ENCODE results near the gene ZNF689.
A peak's percentile ranks its signal among the peaks of the same experiment; 100 is the strongest.
"Not testable (repeated sequence)": the region's sequence is repeated elsewhere in the genome, so short reads cannot be mapped to it uniquely, and the experiment has no call there.

The ZNF689 gene

GRCh38 chr16:30636599-30636998, 26.4 kb upstream of the ZNF689 start:
- DNase-seq (ENCODE audit: low read depth) = no peak

GRCh38 chr16:30633526-30633925, 23.3 kb upstream of the ZNF689 start:
- DNase-seq (ENCODE audit: low read depth) = no peak

- DNase-seq (ENCODE audit: low read depth) = not testable (repeated sequence)
Measured at GRCh38 chr16:30632454-30632853, 22.3 kb upstream of the ZNF689 start.

- DNase-seq (ENCODE audit: low read depth) = peak; percentile 83
Measured at GRCh38 chr16:30628628-30629540, 18.7 kb upstream of the ZNF689 start.

GRCh38 chr16:30626236-30626635, 16.0 kb upstream of the ZNF689 start:
- DNase-seq (ENCODE audit: low read depth) = no peak

- DNase-seq (ENCODE audit: low read depth) = no peak
Measured at GRCh38 chr16:30623536-30624283, 13.5 kb upstream of the ZNF689 start.

- DNase-seq (ENCODE audit: low read depth) = no peak
Measured at GRCh38 chr16:30622455-30623032, 12.4 kb upstream of the ZNF689 start.

- no peak for DNase-seq (ENCODE audit: low read depth)
Measured at GRCh38 chr16:30621765-30622164, 11.6 kb upstream of the ZNF689 start.

GRCh38 chr16:30620169-30620568, 10.0 kb upstream of the ZNF689 start:
- no peak for DNase-seq (ENCODE audit: low read depth)

GRCh38 chr16:30619638-30620037, 9.4 kb upstream of the ZNF689 start:
- DNase-seq (ENCODE audit: low read depth) = no peak

- no peak for DNase-seq (ENCODE audit: low read depth)
Measured at GRCh38 chr16:30619202-30619601, 9.0 kb upstream of the ZNF689 start.

- peak; percentile 84 for DNase-seq (ENCODE audit: low read depth)
Measured at GRCh38 chr16:30615358-30616091, 5.3 kb upstream of the ZNF689 start.

GRCh38 chr16:30609002-30609925, 925 bp downstream of the ZNF689 start:
- peak; percentile 39 for DNase-seq (ENCODE audit: low read depth)

- DNase-seq (ENCODE audit: low read depth) = no peak
Measured at GRCh38 chr16:30606004-30606403, 4.2 kb downstream of the ZNF689 start.

- no peak for DNase-seq (ENCODE audit: low read depth)
Measured at GRCh38 chr16:30605158-30605557, 5.0 kb downstream of the ZNF689 start.

- no peak for DNase-seq (ENCODE audit: low read depth)
Measured at GRCh38 chr16:30604316-30604947, 5.8 kb downstream of the ZNF689 start.

- no peak for DNase-seq (ENCODE audit: low read depth)
Measured at GRCh38 chr16:30603945-30604315, 6.3 kb downstream of the ZNF689 start.

GRCh38 chr16:30602616-30603277, 7.4 kb downstream of the ZNF689 start:
- DNase-seq (ENCODE audit: low read depth) = no peak

- no peak for DNase-seq (ENCODE audit: low read depth)
Measured at GRCh38 chr16:30601966-30602365, 8.2 kb downstream of the ZNF689 start.

GRCh38 chr16:30600929-30601328, 9.3 kb downstream of the ZNF689 start:
- DNase-seq (ENCODE audit: low read depth) = no peak

Data from activated T-cell treated with anti-CD3 and anti-CD28 coated beads for 48 hours (primary cell).